SK-N-DZ (cell line): ENCODE data around the gene SLC7A6OS.
A peak's percentile ranks its signal among the peaks of the same experiment; 100 is the strongest.

Experiments
- DNase-seq: peaks from one replicate; pipeline ENCODE4 v3.0.0-alpha.2; 2015; ENCODE audit warnings: low spot score

Gene SLC7A6OS

DNA sequence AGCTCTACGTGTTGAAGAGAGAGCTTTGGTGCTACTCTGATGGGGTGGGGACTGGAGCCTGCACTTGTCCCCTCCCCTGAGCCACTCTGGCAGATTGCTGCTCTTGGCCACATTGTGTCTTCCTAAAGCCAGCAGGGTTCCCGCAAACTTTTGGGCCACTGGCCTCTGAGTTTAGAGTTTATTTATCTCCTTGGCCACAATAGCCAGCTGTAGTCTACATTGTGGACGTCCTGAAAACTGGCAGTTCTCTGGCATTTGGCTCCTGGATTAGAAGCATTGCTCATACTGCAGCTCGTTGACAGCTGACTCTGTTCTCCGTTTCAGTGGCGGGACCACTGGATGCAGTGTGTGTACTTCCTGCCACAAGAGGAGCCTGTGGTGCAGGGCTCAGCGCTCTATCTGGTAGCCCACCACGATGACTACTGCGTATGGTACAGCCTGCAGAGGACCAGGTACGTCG lies 34.6 kb upstream of the SLC7A6OS start:
- no peak for DNase-seq

DNA sequence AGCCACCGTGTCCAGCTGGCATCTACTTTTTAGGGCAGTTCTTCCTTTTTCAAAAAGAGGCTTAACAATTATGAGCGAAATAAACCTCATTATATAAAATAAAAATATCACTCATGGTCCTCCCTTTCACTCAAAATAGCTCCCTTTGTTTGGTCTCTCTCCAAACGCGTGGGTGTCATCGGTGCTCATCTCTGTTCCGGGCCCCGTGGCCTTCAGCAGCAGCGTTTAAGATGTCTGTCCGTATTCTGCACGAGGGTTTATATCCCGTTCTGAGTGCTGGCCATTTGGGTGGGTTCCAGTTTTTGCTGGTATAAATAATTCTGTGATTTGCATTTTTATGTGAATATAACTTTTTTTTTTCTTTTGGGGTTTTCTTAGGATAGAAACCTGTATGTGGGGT lies 33.5 kb upstream of the SLC7A6OS start:
- DNase-seq, result no peak

GRCh38 chr16:68343137-68343536 lies 32.4 kb upstream of the SLC7A6OS start:
- no peak for DNase-seq

DNA sequence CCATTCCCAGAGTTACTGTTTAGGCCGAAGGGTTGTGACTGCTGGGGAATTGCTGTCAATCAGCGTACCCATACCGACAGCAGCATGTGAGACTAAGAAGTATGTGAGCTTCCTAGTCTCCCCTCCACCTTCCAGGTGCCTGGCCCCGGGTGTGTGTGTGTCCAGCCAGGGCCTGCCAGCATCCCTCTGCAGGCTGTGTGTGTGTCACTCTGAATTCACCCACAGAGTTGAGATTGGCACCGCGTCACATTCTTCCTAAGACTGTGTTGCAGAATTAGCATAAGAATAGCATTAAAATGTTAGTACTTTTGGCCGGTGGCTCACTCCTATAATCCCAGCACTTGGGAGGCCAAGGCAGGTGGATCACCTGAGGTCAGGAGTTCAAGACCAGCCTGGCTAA lies 31.9 kb upstream of the SLC7A6OS start:
- no peak for DNase-seq

GRCh38 chr16:68339214-68339613 lies 28.5 kb upstream of the SLC7A6OS start:
- no peak for DNase-seq

GRCh38 chr16:68338326-68339119 lies 27.8 kb upstream of the SLC7A6OS start:
- no peak for DNase-seq

DNA sequence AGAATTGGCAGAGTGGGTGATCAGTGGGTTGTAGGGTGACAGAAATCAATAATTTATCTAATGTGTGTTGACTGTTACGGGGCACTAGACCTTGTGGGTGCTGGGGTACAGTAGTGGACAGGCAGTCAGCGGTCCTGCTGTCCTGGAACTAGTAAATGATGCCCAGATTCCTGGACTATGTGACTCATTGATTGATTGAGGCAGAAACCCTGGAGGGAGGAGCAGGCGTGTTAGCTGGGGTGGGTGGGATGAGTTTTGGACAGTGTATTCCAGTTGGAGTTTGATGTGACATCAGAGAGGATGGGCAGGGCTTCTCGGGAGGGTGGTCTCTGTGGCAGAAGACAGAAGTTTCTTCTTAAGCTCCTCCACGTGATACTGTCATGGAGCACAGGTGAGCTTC lies 24.4 kb upstream of the SLC7A6OS start:
- DNase-seq, result no peak

- DNase-seq, result peak; percentile 68
Measured at GRCh38 chr16:68332411-68333121, 21.8 kb upstream of the SLC7A6OS start.

DNA sequence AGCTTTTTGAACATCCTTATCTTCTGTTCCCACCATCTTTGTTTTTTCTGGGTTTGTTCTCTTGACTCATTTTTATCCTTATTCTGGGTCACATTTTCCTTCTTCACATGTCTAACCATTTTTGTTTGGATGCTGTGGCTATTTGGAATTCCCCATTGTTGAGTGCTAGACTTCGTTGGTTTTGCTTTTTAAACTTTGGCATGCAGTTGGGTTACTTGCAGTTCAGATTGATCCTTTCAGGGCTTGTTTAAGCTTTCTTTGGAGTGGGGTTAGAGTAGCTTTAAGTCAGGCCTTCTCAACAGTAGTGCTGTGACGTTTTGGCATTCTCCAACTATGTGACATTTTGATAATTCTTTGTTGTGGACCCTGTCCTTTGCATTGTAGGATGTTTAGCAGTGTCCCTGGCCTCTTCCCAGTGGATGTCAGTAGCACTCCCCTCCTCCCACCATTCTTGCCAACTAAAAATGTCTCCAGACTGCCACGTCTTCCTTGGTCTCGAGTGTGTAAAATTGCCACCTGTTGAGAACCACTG lies 21.2 kb upstream of the SLC7A6OS start:
- no peak for DNase-seq

- no peak for DNase-seq
Measured at GRCh38 chr16:68328860-68329390, 18.2 kb upstream of the SLC7A6OS start.

DNA sequence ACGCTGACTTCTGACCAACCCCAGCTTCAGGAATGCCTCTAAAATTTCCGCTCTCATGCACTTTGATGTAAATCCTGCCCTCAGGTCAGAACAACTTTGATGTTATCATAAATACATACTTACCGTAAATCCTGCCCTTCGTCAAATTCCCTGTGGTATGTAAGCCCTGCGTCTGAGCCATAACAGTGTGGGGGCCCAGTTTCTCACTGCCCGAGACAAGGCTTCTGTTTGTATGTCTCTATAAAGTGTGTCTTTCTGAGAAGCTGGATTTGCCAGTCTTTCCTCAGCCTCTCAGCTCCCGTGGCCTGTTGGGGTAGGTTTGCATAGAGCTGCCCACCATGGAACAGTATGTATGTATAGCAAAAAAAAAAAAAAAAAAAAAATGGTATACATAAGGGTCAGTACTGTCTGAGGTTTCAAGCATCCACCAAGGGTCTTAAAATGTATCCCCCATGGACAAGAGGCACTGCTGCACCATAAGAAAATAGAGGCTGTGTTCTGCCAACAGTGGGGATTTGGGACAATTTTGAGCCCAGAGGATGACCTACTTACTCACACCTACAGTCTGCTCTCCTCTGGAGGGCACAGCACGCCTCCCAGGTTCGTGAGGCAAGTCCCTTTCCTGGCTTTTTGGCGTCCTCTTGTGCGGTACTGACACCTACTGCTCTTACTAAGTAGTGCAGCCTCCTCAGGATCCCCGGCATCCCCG lies 17.6 kb upstream of the SLC7A6OS start:
- peak; percentile 76 for DNase-seq

GRCh38 chr16:68324780-68325357 lies 14.1 kb upstream of the SLC7A6OS start:
- no peak for DNase-seq

DNA sequence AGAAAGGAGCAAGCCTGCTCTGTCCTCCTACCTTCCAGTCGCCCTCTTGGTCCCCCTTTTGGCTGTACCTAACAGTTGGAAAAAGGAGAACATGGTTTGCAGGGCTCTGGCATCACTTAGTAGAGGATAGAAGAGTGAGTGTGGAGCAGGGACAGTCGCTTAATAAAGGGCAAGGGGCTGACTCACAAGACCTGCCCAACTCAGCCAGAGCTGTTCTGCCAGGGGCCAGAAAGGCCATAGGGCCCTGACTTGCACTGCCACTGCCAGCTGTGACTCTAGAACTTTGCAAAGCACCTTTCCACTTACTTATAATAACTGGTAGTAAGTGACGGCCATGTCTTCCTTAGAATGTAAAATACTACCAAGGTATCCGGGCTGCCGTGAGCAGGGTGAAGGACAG lies 13.6 kb upstream of the SLC7A6OS start:
- no peak for DNase-seq

DNA sequence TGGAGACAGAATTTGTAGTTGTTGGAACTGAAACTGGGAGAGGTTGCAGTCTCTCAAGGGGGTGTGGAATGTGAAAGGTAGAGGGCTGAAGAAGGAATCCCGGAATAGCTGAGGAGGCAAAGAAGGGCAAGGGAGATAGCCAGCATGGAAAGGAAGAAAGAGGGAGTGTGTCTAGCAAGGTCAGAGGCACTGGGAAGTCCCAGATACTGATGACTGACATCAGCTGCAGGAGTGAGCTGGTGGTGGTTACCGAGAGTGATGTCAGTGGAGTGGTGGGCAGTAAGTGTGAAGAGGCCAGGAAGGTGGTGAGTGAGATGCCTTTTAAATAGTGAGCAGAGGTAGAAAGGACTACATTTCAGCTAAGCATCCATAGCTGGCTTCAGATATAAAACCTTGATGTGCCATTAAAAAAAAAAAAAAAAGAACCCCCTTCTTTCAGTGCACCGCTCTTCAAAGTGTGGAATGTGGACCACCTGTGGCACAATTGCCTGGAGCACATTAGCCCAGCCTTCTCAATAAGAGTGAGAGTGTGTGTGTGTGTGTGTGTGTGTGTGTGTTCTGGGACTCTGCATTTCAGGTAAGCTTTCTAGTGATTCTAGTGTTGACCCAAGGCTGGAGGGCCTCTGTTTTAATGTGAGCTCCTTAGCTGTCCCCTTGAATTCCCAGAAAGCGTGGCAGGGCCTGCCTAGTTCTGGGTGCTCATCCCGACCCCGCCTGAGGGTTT lies 8.6 kb upstream of the SLC7A6OS start:
- DNase-seq, result no peak

GRCh38 chr16:68313116-68313515 lies 2.4 kb upstream of the SLC7A6OS start:
- DNase-seq, result no peak

GRCh38 chr16:68310437-68310773 lies 341 bp downstream of the SLC7A6OS start:
- no peak for DNase-seq

DNA sequence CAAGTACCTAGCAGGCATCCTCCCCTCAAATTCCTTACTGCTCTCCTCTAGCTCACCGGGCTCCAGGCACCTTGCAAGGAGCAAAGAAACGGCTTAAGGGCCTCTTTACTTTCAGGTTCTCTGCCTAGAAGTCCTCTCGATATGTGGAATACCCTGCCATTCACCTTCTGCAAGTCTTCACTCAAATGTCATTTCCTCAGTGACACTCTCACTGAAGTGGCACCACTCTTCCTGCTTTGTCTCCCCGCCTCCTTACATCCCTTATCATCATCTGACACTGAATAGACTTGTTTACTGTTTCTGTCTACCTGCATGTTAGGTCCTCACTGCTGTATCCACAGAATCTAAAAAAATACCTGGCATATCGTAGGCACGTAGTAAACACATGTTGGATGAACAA lies 947 bp downstream of the SLC7A6OS start:
- DNase-seq, result no peak

DNA sequence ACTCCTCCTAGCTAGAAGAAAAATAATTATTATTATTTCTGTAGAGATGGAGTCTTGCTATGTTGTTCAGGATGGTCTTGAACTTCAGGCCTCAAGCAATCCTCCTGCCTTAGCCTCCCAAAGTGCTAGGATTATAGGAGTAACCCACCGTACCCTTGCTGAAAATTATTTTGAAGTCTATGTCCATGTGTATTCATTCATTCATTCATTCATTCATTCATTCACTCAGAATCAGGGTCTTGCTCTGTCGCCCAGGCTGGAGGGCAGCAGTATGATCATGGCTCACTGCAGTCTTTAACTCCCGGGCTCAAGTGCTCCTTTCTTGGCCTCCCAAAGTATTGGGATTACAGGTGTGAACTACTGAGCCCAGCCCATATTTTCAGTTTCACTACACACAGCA lies 4.1 kb downstream of the SLC7A6OS start:
- DNase-seq, result no peak

DNA sequence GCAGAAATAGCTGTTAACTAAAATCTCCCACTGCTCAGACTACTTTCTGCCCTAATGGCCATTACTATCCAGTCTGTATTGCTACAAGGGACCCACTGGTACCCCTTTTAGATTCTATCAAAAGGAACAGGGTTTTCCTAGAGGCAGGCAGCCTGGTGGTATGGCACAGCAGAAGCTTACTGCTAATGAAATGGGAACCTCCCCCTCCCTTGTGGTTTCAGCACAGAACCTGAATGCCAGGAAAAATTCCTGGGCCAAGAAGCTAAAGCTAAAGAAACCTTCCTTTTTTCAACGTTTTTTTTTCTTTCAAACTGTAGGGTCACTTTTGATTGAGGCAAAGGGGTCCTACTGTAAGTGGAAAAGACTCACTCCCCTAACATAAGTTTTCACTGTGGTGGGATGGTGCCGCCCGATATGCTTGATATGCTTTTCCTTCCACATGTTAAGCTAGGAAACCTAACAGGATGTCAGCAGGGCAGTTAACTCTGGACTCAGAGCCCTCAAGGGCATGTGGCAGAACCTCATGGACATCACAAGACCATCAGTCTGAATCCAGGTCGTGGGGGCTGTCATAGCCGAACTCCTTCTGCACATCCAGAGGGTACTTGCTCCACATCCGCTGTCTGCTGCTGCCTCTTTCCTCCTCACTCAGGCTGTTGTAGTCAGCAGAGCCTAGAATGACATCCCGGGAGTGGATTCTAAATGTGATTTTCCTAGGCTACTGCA lies 9.8 kb downstream of the SLC7A6OS start:
- no peak for DNase-seq
